ENCODE measurements around the gene ADO.
"Not testable (repeated sequence)": the region's sequence is repeated elsewhere in the genome, so short reads cannot be mapped to it uniquely, and the experiment has no call there.

Gene ADO

DNA sequence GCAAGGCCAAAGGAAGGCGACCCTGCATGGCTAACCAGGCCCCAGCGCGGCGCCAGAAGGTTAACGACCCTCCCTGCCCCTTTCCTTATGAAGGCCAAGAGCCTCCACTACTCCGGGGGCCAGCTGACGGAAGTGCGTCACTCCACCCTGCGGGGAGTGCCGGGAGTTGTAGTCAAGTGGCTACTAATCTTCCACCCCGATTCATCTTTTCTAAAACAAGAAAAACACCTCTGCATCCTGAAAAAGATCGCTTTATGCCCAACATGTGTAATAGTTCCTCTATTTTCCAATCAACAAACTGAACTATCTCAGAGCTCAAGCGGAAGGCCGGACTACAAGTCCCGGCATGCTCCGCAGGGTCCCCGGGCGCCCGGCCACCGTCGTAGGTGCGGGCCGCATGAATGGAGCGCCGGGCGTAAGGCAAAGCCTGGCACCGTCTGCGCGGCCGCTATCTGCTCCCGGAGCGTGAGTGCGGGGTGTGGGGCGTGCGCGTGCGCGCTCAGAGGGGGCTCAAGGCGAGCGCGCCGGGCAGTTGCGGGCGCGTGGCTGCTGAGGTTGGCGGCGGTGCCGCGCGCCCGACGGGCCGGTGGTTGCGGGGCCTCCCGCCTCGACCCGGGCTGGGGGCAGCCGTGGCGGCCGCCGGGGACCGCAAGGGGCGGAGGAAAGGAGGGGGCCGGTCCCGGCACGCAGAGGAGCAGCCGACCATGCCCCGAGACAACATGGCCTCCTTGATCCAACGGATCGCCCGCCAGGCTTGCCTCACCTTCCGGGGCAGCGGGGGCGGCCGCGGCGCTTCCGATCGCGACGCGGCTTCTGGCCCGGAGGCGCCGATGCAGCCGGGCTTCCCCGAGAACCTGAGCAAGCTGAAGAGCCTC, at the start of gene ADO:
Gene ADO, plus strand, starts transcription at position 365 of the 875 bp plus-strand sequence. Its CDS starts 340 bp downstream, at position 705.
- DNase-seq (ENCODE audit: low read depth in 2 of 2) = peak; percentile 54 to 57

GRCh38 chr10:62754963-62755362, 49.6 kb upstream of the ADO start:
- no peak for DNase-seq (ENCODE audit: low read depth in 2 of 2)

DNA sequence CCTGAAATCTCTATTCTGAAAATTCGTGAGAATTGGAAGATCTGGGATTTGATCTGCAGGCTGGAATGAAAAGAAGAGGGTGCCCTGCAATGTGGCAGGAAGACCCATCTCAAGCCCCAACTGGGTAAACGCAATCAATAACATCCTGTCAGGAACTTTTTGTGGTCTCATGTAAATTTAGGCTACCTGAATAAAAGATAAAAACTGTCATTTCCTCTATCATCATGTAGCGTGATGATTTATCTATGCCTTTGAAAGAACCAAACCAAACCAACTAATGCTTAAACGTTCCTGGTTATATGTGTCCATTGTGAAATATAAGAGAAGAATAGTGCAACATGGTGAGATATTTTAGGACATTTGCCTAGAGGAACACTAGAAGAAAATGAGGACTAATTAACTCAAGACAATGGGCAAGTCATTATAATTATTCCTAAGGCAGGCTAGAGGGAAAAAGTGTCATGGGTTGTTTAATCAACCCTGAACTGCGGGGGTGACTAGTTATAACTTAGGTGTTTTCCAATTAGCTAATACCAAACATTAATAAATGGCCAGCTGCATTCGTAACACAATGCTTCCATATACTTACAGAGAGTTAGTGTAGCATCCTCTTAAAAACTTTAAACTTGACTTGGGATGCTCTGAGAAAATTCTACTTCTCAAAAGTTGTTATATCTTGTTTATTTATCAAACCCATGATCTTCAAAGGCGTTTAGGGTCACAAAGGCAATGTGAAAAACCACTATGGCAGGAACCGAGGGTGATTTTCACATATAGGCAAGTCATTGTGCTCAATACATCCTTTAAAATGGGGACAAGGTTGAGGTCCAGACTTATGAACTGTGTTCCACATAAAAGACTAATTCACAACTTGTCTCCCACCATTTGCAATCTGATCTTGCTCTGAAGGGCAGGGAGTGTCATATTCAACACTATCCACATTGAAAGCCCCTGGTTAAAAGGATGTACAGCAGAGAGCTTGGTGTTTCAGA, 48.6 kb upstream of the ADO start:
- DNase-seq (ENCODE audit: low read depth in 2 of 2) = no peak

- no peak for DNase-seq (ENCODE audit: low read depth in 2 of 2)
Measured at GRCh38 chr10:62759599-62760175, 44.8 kb upstream of the ADO start.

GRCh38 chr10:62760401-62760800, 44.1 kb upstream of the ADO start:
- no peak for DNase-seq (ENCODE audit: low read depth in 2 of 2)

DNA sequence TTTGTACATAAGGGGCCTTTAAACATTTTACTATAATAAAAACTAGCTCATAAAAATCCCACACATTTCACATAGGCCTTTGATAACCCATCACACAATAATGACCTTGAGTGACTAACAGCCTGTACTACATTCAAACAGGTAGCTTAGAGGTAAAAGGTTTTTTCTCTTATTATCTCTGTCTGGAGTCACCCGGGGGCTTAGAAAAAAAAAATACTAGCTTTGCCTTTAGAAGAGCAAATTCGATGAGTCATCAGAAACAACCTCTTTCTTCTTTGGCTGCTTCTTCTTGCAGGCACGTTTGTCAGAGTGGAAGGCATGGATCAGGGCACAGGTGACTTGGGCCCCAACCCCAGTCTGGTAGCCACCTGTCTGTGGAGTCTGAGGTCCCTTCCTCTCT, 43.4 kb upstream of the ADO start:
- DNase-seq (ENCODE audit: low read depth in 2 of 2) = no peak

DNA sequence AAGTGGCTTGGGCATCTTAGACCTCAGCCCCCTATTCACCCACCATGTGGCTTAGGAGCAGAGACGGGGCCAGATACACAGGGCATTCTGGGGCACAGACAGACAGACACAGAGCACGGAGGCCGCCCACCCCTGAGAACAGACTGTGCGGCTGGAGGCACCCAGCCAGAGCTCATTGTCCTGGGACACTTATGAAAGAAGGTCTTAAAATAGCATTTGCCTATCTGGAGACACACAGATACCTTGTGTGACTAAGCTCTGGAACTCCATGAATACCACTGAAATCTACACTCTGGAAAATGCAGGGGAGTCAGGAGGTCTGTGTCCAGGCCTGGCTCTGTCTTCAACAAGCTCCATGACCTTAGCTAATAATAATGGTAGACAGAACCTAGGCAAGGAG, 41.4 kb upstream of the ADO start:
- no peak for DNase-seq (ENCODE audit: low read depth in 2 of 2)

GRCh38 chr10:62764011-62764410, 40.5 kb upstream of the ADO start:
- DNase-seq (ENCODE audit: low read depth in 2 of 2) = no peak

DNA sequence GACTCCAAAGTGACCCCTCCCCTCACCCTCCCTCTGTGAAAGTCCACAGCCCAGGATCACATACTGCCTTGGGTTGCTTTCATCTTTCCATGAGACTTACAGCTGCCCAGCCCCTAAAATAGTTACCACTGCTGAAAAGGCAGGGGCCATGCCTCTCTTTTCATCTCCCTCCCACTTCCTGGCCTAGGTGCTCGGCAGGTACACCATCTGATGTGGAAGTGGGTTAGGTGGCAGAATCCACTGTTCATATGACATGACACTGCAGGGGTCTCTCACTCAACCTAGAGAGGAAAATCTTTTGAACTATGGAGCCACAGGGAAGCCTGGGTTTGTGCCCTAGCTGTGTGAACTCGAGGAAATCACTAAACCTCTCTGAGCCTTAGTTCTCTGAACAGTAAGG, 38.8 kb upstream of the ADO start:
- no peak for DNase-seq (ENCODE audit: low read depth in 2 of 2)

- DNase-seq (ENCODE audit: low read depth in 2 of 2) = no peak
Measured at GRCh38 chr10:62766386-62766785, 38.1 kb upstream of the ADO start.

DNA sequence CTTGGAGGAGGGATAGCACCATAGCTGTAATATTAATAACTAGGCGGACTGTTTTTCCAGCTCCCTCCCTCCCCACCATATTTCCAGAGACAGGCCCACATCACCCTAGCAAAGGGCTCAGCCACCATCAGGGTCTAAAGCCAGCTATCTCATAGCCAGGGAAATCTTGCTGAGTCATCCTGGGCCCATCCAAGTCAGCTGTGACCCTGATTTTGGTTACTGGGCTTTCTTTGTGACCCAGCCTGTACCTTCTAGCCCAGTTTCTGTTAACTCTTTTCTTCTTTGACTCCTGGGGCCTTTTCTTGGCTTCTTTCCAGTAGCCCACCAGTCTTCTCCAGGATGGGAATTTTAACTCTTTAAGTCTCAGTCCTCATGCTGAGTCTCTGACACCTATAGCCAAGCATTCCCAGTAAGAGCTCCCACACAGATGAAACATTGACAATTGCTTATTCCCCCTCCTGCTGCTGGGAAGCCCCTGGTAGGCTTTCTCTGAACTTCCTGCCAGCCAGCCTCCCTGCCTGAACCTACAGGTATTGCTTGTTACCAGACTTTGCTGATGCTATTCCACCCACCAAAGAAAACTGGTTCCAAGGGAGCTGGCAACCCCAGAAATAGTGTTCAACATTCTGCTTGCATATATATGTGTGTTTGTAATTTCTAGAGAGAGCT, 34.8 kb upstream of the ADO start:
- no peak for DNase-seq (ENCODE audit: low read depth in 2 of 2)

GRCh38 chr10:62772186-62772974, 32.1 kb upstream of the ADO start:
- DNase-seq (ENCODE audit: low read depth in 2 of 2) = peak; percentile 4 to 15

DNA sequence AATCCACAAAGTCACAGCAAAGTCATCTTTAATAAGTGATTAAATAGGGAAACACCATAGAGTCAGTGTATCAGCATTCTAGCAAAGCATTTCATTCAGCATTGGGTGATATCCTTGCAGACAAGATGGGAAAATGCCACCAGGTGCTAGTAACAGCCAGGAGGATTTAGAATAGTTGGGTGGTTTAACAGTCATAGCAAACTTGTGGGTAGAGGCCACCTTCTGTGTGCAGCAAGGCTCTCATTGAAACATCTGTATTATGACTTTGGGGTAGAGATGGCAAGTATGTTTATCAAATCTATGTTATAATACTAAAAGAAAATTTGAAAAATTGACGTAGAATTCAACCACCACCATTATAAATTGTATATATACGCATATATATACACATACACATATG, 26.4 kb upstream of the ADO start:
- DNase-seq (ENCODE audit: low read depth in 2 of 2) = no peak

DNA sequence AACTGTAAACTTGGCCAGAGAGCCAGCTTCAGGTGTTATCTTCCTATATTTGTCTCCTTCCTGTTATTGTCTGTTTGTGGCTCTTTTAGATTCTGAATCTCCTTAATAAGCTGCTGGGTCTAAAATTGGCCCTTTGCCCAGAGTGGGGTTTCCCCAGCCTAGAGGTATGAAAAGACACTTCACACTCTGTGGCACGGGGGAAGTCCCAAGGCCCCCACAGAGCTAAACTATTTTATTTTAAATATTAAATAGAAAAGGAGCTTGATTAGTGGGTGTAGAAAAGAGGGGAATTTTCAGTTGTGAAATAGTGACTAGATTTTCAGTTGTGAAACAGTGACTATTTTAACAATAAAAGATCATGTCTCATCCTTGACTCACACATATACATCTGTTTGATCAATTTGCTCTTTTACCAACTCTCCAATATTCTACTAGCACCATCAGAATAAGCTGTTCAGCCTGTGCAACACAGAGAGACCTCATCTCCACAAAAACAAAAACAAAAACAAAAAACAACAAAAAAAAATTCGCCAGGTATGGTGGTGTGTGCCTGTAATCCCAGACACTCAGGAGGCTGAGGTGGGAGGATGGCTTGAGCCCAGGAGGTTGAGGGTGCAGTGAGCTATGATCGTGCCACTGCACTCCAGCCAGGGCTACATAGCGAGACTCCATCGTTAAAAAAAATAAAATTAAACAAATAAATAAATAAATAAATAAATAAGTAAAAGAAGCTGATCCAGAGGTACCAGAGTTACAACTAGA, 24.9 kb upstream of the ADO start:
- no peak for DNase-seq (ENCODE audit: low read depth in 2 of 2)

- DNase-seq (ENCODE audit: low read depth in 2 of 2) = not testable (repeated sequence)
Measured at GRCh38 chr10:62784537-62784936, 20.0 kb upstream of the ADO start.

DNA sequence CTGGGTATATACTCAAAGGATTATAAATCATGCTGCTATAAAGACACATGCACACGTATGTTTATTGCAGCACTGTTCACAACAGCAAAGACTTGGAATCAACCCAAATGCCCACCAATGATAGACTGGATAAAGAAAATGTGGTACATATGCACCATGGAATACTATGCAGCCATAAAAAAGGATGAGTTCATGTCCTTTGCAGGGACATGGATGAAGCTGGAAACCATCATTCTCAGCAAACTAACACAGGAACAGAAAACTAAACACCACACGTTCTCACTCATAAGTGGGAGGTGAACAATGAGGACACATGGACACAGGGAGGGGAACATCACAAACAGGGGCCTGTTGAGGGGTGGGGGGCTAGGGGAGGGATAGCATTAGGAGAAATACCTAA, 16.2 kb upstream of the ADO start:
- DNase-seq (ENCODE audit: low read depth in 2 of 2) = not testable (repeated sequence)

GRCh38 chr10:62788861-62789467, 15.6 kb upstream of the ADO start:
- no peak for DNase-seq (ENCODE audit: low read depth in 2 of 2)

GRCh38 chr10:62790019-62790555, 14.4 kb upstream of the ADO start:
- DNase-seq (ENCODE audit: low read depth in 2 of 2) = no peak

- DNase-seq (ENCODE audit: low read depth in 2 of 2) = no peak
Measured at GRCh38 chr10:62790571-62790970, 13.9 kb upstream of the ADO start.
